A172 (cell line): Measurements from ENCODE around the gene HHATL. TPM values are rescaled to one million over a fixed set of nuclear protein-coding genes. Genes with fewer than 3 reads are reported as not detected.
A peak's percentile ranks its signal among the peaks of the same experiment; 100 is the strongest.

Source experiments
- DNase-seq: peaks from one replicate; pipeline ENCODE4 v3.0.0-alpha.2; 2015; ENCODE audit warnings: low spot score
- total RNA-seq: library from RNA; depleted of rRNA; stranded (reverse); fragments of >200 nt; shearing (Covaris generic); gene quantifications from 2 replicates; pipeline ENCODE4 v1.2.3, GENCODE V29; 2014

HHATL gene
- total RNA-seq, 1 experiment from 2014 or later, result not detected

GRCh38 chr3:42684632-42685362 lies 17.8 kb downstream of the HHATL start:
- no peak for DNase-seq

DNA sequence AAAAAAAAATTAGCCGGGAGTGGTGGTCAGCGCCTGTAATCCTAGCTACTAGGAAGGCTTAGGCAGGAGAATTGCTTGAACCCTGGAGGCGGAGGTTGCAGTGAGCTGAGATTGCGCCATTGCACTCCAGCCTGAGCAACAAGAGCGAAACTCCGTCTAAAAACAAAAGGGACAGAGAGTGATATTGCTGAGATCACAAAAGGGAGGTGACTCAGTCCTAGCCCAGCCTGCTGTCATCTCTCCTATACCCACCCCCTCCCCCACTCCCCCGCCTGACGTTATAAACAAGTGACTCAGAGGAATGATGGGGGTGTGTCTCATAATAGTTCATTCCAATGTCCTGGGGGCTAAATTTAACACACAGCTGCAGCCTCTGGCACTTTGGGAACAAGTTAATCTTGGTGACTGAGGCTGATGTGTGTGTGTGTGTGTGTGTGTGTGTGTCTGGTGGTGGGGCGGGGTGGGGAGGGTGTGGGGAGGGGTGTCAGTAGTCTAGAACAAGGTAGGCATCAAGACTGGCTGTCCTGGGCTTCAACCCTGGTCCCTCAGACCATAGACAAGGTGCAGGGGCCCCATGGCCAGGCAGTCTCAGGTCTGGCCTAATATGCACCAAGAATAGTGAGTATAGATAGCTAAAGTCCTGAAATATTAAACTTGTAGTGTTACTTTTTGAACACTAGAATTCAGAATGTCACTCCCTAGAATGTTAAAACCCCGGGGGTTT lies 18.6 kb downstream of the HHATL start:
- peak; percentile 94 for DNase-seq

- DNase-seq, result no peak
Observed at GRCh38 chr3:42682301-42683070, 20.1 kb downstream of the HHATL start.

- no peak for DNase-seq
Observed at GRCh38 chr3:42681361-42682038, 21.1 kb downstream of the HHATL start.

GRCh38 chr3:42680806-42681205 lies 21.8 kb downstream of the HHATL start:
- DNase-seq, result no peak

- no peak for DNase-seq
Observed at GRCh38 chr3:42680271-42680670, 22.3 kb downstream of the HHATL start.

GRCh38 chr3:42678447-42678846 lies 24.2 kb downstream of the HHATL start:
- no peak for DNase-seq

GRCh38 chr3:42675909-42676308 lies 26.7 kb downstream of the HHATL start:
- DNase-seq, result no peak

GRCh38 chr3:42674146-42674545 lies 28.5 kb downstream of the HHATL start:
- no peak for DNase-seq

GRCh38 chr3:42673082-42673481 lies 29.5 kb downstream of the HHATL start:
- DNase-seq, result no peak

DNA sequence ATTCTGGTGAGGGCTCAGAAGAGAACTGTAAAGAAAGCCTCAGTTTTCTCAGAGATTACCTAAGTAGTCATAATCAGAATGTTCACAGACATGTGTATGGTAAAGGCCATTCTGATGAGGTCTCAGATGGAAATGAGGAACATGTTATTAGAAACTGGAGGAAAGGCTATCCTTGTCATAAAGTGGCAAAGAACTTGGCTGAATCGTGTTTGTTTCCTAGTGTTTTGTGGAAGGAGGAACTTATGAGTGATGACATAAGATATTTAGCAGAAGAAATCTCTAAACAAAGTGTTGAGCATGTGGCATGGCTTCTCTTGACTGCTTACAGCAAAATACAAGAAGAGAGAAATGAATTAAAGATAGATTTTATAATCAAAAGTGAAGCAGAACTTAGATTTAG lies 30.1 kb downstream of the HHATL start:
- no peak for DNase-seq

DNA sequence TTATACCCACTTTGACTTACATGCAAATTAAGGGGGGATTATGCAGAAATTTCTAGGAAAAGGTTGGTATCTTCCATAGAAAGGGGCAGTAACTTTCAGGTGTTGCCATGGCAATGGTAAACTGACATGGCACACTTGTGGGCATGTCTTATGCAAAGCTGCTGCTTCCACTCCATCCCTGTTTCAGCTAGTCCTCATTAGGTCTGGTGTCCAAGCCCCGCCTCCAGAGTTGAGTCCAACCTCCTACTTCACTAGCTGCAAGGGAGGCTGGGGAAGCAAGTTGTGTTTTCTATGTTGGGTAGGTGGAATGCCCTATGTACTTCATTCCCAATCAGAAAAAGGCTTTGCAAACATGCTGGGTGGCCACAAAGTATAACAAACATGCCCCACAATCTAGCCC lies 31.9 kb downstream of the HHATL start:
- DNase-seq, result no peak

GRCh38 chr3:42670051-42670576 lies 32.5 kb downstream of the HHATL start:
- no peak for DNase-seq

GRCh38 chr3:42668793-42669217 lies 33.8 kb downstream of the HHATL start:
- DNase-seq, result no peak

DNA sequence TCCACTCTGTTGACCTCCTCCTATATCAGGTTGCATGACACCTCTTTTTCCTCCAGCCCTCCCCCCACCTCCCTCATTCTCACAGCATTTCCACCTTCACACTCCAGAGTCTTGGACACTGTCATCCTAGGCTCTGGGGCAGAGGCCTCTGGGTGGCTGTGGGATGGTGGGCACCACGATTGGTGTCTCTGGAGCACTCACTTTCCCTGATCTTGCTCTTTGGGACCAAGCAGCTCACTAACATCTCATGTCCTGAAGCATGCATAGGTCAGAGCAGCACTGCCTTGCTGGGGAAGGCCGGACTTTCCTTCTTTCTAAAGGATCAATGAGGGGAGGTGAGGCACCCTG lies 34.2 kb downstream of the HHATL start:
- no peak for DNase-seq

GRCh38 chr3:42667523-42668412 lies 34.8 kb downstream of the HHATL start:
- DNase-seq, result no peak

- no peak for DNase-seq
Observed at GRCh38 chr3:42667096-42667522, 35.5 kb downstream of the HHATL start.

GRCh38 chr3:42666577-42666998 lies 36.0 kb downstream of the HHATL start:
- no peak for DNase-seq

- no peak for DNase-seq
Observed at GRCh38 chr3:42666022-42666421, 36.6 kb downstream of the HHATL start.

DNA sequence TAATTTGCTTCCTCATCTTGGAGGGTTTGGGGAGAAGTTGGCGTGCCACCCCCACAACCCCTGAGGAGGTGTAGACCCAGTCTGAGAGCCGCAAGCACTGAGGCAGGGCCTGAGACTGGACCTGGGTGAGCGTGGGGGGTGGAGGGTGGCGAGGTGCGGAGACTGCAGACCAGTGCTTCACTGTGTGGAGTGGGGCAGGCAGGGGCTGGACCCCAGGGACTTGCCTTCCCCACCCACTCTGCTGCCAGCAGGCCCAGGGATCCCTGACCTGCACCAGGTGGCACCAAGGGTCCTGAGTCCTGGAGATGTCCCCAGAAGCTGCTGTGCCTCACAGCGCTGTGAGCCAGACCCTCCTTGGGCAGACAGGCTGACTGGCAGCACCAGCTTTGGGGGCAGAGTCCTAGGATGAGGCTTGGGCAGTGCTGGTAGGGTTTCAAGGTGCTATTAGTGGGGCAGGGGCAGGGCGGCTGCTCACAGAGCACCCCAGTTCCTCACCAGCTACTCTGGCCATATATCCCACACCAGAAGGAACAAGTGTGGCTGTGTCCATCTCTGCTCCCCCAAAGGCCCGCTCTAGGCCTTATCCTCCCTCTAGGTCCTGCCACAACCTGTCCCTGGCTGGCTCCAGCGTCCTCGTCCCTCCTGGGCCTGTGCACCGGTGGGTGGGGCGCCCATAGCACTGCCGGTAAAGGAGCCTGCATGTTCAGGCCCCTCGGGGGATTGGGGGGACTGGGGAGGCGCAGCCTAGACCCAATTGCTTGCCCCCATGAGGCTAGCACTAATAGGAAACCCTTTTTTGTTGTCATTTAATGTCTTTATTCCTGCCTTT lies 37.3 kb downstream of the HHATL start:
- DNase-seq, result no peak
